GDM1 (cell line): ENCODE measurements around the gene MYO5A.
"Not testable (repeated sequence)": the region's sequence is repeated elsewhere in the genome, so short reads cannot be mapped to it uniquely, and the experiment has no call there.

Experiments
- DNase-seq: peaks from one replicate; lab custom pipeline; 2025; lab: John Stamatoyannopoulos, UW

MYO5A gene

DNA sequence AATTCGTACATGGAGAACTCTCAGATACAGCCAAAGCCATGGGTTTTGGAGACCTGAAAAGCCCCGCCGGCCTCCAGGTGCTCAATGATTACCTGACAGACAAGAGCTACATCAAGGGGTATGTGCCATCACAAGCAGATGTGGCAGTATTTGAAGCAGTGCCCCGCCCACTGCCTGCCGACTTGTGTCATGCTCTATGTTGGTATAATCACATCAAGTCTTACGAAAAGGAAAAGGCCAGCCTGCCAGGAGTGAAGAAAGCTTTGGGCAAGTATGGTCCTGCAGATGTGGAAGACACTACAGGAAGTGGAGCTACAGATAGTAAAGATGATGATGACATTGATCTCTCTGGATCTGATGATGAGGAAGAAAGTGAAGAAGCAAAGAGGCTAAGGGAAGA is 23.5 kb downstream of the MYO5A start:
- no peak for DNase-seq

GRCh38 chr15:52503788-52504496 is 24.7 kb downstream of the MYO5A start:
- no peak for DNase-seq

- no peak for DNase-seq
These were observed 26.1 kb downstream of the MYO5A start for GRCh38 chr15:52502608-52503007.

DNA sequence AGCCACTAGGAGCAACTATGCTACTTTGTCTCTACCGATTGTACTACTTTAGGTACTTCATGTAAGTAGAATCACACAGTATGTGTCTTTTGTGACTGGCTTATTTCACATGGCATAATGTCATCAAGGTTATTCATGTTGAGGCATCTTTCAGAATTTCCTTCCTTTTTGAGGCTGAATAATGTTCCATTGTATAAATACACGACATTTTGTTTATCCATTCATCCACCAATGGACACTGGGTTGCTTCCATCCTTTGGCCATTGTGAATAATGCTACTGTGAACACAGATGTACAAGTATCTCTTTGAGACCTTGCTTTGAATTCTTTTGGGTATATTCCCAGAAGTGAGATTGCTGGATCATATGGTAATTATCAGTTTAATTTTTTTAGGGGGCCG is 29.2 kb downstream of the MYO5A start:
- DNase-seq, result no peak

GRCh38 chr15:52498706-52499105 is 30.0 kb downstream of the MYO5A start:
- DNase-seq, result no peak

DNA sequence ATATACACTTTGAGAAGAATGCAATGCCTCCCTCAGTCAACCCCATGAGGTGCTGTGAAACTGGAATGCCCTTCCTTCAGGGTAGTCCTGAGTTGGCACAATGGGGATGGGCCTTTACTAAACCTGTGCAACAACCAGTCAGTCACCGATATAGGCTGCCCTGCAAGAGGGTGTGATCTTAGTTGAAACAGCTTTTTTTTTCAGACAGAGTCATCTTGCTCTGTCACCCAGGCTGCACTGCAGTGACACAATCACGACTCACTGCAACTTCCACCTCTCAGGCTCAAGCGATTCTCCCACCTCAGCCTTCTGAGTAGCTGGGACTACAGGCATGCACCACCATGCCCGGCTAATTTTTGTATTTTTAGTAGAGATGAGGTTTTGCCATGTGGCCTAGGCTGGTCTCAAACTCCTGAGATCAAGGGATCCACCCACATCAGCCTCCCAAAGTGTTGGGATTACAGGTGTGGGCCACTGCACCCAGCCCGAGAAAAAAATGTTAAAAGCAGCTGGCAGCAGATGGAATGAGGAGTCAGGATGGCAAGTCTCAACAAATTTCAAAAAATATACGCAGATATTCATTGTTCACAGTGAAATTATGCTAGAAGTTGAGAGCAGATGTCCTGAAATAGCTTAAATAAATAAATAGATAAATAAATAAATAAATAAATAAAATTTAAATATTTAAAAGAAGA is 31.8 kb downstream of the MYO5A start:
- DNase-seq, result peak; percentile 11

DNA sequence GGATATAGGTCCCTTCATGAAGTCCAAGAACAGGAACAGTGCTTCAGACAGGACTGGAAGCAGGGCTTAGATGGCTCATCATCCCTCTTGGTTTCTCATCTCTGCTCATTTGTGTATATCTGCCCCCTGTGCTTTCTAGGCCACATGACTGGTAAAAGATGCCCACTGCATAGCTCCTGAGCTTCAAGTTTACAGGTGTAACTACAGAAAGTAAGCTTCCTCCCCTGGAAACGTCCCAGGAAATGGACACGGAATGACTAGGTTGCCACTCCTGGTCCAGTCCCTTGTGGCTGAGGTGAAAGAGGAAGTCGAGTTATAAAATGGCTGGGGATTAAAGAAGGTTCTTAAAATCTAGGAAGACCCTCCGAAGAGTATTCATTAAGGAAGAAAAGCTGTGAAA is 32.5 kb downstream of the MYO5A start:
- DNase-seq, result no peak

GRCh38 chr15:52495125-52495524 is 33.6 kb downstream of the MYO5A start:
- no peak for DNase-seq

DNA sequence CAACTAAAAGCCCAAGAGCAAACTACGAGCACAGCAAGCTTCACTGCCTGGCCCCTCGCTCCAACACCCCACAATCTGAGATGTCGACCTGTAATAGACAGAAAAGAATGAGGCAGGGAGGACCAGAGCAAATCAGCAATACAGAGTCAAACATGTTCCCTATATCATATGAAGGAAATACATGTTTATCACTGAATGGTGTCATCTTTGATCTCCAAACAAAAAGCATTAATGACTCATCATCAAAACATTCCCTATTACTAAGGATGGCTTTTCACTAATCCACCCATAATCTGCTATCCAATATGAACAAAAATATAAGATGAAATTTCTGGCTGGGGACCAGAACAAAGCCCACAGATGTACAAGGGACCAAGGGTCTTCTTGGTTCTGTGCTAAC is 34.7 kb downstream of the MYO5A start:
- no peak for DNase-seq

- no peak for DNase-seq
These were observed 36.5 kb downstream of the MYO5A start for GRCh38 chr15:52492132-52492531.

GRCh38 chr15:52491472-52491871 is 37.2 kb downstream of the MYO5A start:
- no peak for DNase-seq

DNA sequence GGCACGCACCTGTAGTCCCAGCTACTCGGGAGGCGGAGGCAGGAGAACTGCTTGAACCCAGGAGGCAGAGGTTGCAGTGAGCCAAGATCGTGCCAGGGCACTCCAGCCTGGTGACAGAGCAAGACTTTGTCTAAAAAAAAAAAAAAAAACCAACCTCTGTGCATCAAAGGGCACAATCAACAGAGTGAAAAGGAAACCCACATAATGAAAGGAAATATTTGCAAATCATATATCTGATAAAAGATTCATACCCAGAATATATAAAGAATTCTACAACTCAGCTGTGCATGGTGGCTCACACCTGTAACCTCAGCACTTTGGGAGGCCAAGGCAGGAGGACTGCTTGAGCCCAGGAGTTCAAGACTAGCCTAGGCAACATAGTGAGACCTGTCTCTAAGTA is 39.2 kb downstream of the MYO5A start:
- not testable (repeated sequence) for DNase-seq

- no peak for DNase-seq
These were observed 39.9 kb downstream of the MYO5A start for GRCh38 chr15:52488830-52489229.

- DNase-seq, result no peak
These were observed 42.4 kb downstream of the MYO5A start for GRCh38 chr15:52486003-52486996.

DNA sequence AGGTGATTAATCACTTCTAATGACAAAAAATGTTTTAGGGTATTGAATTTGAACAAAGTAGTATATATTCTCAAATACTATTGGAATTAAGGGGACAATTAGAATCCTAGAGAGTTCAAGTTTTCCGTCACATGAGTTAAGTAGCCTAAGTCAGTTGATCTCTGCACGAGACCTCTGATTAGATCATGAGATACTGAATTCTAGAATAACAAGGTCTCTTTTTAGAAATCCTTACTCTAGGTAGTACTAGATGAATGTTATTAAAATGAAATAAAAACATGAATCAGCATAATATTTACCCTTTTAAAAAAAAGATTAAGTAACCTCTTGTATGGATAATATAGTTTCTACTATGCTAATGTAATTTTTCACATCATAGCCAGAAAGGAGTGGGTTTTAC is 43.4 kb downstream of the MYO5A start:
- DNase-seq, result no peak

- peak; percentile 60 for DNase-seq
These were observed 45.0 kb downstream of the MYO5A start for GRCh38 chr15:52483707-52484106.

DNA sequence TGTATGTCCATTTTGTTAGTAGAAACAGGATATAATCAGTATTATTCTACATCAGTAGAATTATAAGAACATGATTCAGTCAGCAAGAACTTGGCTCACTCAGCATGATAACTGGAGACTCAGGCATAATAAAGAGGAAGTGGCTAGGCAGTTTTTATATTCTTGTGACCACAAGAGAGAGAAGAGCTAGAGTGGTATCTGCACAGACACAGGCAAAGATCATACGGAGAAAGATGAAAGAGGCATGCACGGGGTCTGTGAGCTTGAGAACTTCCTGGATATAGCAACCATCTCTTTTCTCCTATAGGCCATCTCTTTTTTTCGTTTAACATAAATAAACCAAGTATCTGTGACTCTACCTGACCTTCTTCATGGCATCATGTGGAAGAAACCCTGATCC is 46.8 kb downstream of the MYO5A start:
- peak; percentile 77 for DNase-seq

GRCh38 chr15:52480990-52481389 is 47.7 kb downstream of the MYO5A start:
- no peak for DNase-seq

- no peak for DNase-seq
These were observed 62.0 kb downstream of the MYO5A start for GRCh38 chr15:52466716-52467115.

- peak; percentile 9 for DNase-seq
These were observed 62.5 kb downstream of the MYO5A start for GRCh38 chr15:52466134-52466701.

DNA sequence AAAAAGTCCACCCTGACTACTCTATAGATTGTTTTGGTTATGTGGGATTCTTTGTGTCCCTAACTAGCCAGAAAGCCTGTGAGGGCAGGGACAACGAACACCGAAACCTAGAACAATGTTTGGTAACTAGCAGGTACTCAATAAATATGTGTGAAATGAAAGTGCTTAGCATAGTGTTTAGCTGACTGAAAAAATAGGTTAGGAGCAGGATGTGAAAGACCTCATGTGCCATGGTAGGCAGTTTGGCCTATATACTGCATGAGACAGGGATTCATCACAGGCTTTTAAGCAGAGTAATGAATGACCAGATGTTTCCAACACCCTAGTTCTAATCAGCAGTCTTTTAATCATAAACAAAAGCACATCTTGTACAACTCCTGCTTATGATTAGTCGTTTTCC is 64.2 kb downstream of the MYO5A start:
- no peak for DNase-seq

DNA sequence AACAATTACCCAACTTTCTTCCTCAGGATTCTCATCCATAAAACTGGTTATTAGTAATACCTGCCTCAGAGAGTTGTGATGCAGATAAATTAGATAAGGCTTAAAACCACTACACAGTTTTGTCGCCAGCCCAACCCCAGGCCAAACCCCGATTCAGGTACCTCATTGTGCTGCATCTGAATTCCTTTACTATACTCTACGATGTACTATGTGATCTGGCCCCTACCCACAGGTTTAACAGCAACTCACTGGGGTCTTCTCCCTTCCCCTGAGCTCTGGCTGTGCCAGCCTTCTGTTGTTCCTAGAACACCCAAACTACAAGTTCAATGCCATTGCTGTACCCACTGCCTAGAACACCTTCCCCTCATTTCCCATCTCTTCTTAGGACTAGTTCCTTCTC is 64.6 kb downstream of the MYO5A start:
- DNase-seq, result no peak
